ENCODE measurements around the gene SMYD3.

The SMYD3 gene

GRCh38 chr1:245770156-245770555 is 736.9 kb downstream of the SMYD3 start:
- no peak for DNase-seq (ENCODE audit: low read depth)
- no peak overlapping the region for H3K4me3 ChIP-seq (ENCODE audit: low read length)
- no peak for TF ChIP-seq CTCF (conservative IDR thresholded peaks at IDR 0.05; ENCODE audit: low read depth, low read length)

GRCh38 chr1:245768596-245768995 is 738.5 kb downstream of the SMYD3 start:
- no peak for TF ChIP-seq CTCF (conservative IDR thresholded peaks at IDR 0.05; ENCODE audit: low read depth, low read length)
- H3K4me3 ChIP-seq (ENCODE audit: low read length), result no peak overlapping the region
- no peak for DNase-seq (ENCODE audit: low read depth)

- DNase-seq (ENCODE audit: low read depth), result no peak
- no peak overlapping the region for H3K4me3 ChIP-seq (ENCODE audit: low read length)
- no peak for TF ChIP-seq CTCF (conservative IDR thresholded peaks at IDR 0.05; ENCODE audit: low read depth, low read length)
Observed at GRCh38 chr1:245765230-245766000, 741.7 kb downstream of the SMYD3 start.

- DNase-seq (ENCODE audit: low read depth), result no peak
- TF ChIP-seq CTCF (conservative IDR thresholded peaks at IDR 0.05; ENCODE audit: low read depth, low read length), result no peak
- H3K4me3 ChIP-seq (ENCODE audit: low read length), result no peak overlapping the region
Observed at GRCh38 chr1:245763873-245764331, 743.2 kb downstream of the SMYD3 start.

- H3K4me3 ChIP-seq (ENCODE audit: low read length), result no peak overlapping the region
- no peak for DNase-seq (ENCODE audit: low read depth)
- TF ChIP-seq CTCF (conservative IDR thresholded peaks at IDR 0.05; ENCODE audit: low read depth, low read length), result no peak
Observed at GRCh38 chr1:245762396-245762910, 744.6 kb downstream of the SMYD3 start.

GRCh38 chr1:245760301-245760700 is 746.8 kb downstream of the SMYD3 start:
- TF ChIP-seq CTCF (conservative IDR thresholded peaks at IDR 0.05; ENCODE audit: low read depth, low read length), result no peak
- no peak for DNase-seq (ENCODE audit: low read depth)

GRCh38 chr1:245754463-245754961 is 752.6 kb downstream of the SMYD3 start:
- DNase-seq (ENCODE audit: low read depth), result no peak
- no peak overlapping the region for H3K4me3 ChIP-seq (ENCODE audit: low read length)
- no peak for TF ChIP-seq CTCF (conservative IDR thresholded peaks at IDR 0.05; ENCODE audit: low read depth, low read length)

More at GRCh38 chr1:245760301-245760700, 746.8 kb downstream of the SMYD3 start:
- H3K4me3 ChIP-seq (ENCODE audit: low read length), result no peak overlapping the region
